Endothelial cell of umbilical vein (primary cell): ENCODE results near the gene NDUFS2. TPM values are rescaled to one million over a fixed set of nuclear protein-coding genes. Genes with fewer than 3 reads are reported as not detected.

Experiments
- BruUV-seq: library from RNA; stranded (reverse); fragments of 400-500 nt; replicated peaks from 2 replicates; lab custom pipeline; 2021; lab: Mats Ljungman, UMichigan
- CTCF ChIA-PET: fragments of 300-600, 350-600 bp; sonication (Branson Sonifier 250); formaldehyde crosslinking; loops from one replicate; lab custom pipeline; 2021; ENCODE audit warnings: antibody characterized with exemption, inconsistent platforms; lab: Charles Lee
- POLR2A ChIA-PET: fragments of 300-600, 350-600 bp; sonication (Branson Sonifier 250); formaldehyde crosslinking; loops from one replicate; lab custom pipeline; 2021; ENCODE audit warnings: antibody characterized with exemption, inconsistent platforms; lab: Charles Lee
- DNase-seq: peaks from one replicate; pipeline ENCODE4 v3.0.0-alpha.2; 2011; ENCODE audit warnings: low read depth, low spot score
- FAIRE-seq: peaks from 2 replicates; lab custom pipeline; 2011; peaks lifted over from hg19 to GRCh38; lab: Jason Lieb, UNC
- H2AFZ ChIP-seq: 2 replicates; pipeline ENCODE4 v1.6.0; 2012; ENCODE audit warnings: low read depth, low read length, control low read depth, inconsistent platforms
- H3K27ac ChIP-seq: 2 replicates; pipeline ENCODE4 v1.5.1; 2011; ENCODE audit warnings: low read depth, mild to moderate bottlenecking, control low read depth, low read length, moderate library complexity; ENCODE audit not compliant: insufficient read depth
- H3K27me3 ChIP-seq, 2 experiments: 2 replicates each; pipeline versions ENCODE4 v1.6.0 to v1.6.1; 2011; ENCODE audit warnings: low read length in 2 of 2, mixed read lengths in 1 of 2; ENCODE audit not compliant: control insufficient read depth in 2 of 2, insufficient read depth in 2 of 2
- H3K36me3 ChIP-seq, 2 experiments: 2 replicates in 1 of 2; 3 replicates in 1 of 2; pipeline ENCODE4 v1.5.1; 2011; ENCODE audit warnings: low read length in 2 of 2, mild to moderate bottlenecking in 1 of 2, moderate library complexity in 1 of 2; ENCODE audit not compliant: control insufficient read depth in 2 of 2, insufficient read depth in 2 of 2; ENCODE audit errors: extremely low read depth in 1 of 2
- H3K4me1 ChIP-seq: 3 replicates; pipeline ENCODE4 v1.5.1; 2011; ENCODE audit warnings: mild to moderate bottlenecking, low read length; ENCODE audit not compliant: control insufficient read depth, insufficient read depth; ENCODE audit errors: extremely low read depth
- H3K4me2 ChIP-seq: 2 replicates; pipeline ENCODE4 v1.6.1; 2011; ENCODE audit warnings: low read length, control low read depth, mixed read lengths; ENCODE audit not compliant: insufficient read depth
- H3K4me3 ChIP-seq, 3 experiments: fragments of 200-600 bp in 1 of 3; sonication (generic), shearing (Covaris generic) in 1 of 3; replicated peaks in 1 of 3; 2 replicates each; pipeline ENCODE4 v1.5.1; 2011 to 2016; ENCODE audit warnings: control low read depth in 3 of 3, low read length in 3 of 3, mild to moderate bottlenecking in 2 of 3, inconsistent platforms in 1 of 3, low read depth in 1 of 3, moderate library complexity in 1 of 3; ENCODE audit not compliant: insufficient read depth in 1 of 3
- H3K79me2 ChIP-seq: 2 replicates; pipeline ENCODE4 v1.6.0; 2012; ENCODE audit warnings: low read length, inconsistent platforms; ENCODE audit not compliant: control insufficient read depth, insufficient read depth
- H3K9ac ChIP-seq: replicated peaks from 2 replicates; pipeline ENCODE3; 2011; ENCODE audit warnings: low read length, control low read depth; ENCODE audit not compliant: insufficient read depth; ENCODE audit errors: extremely low read depth
- H3K9me1 ChIP-seq: replicated peaks from 3 replicates; pipeline ENCODE4 v1.6.0; 2011; ENCODE audit warnings: mild to moderate bottlenecking, low read length; ENCODE audit not compliant: control insufficient read depth, insufficient read depth; ENCODE audit errors: extremely low read depth
- H3K9me3 ChIP-seq: replicated peaks from 2 replicates; pipeline ENCODE4 v1.5.1; 2012; ENCODE audit warnings: low read length, inconsistent platforms; ENCODE audit not compliant: control insufficient read depth, insufficient read depth
- H4K20me1 ChIP-seq: replicated peaks from 2 replicates; pipeline ENCODE3; 2011; ENCODE audit warnings: mild to moderate bottlenecking, low read length; ENCODE audit not compliant: control insufficient read depth, insufficient read depth; ENCODE audit errors: extremely low read depth
- EZH2 ChIP-seq: IDR thresholded peaks from 2 replicates; pipeline ENCODE4 v1.6.1; 2012; ENCODE audit warnings: borderline replicate concordance, low read depth, mild to moderate bottlenecking, moderate library complexity, low read length, inconsistent platforms; ENCODE audit not compliant: severe bottlenecking
- FOS ChIP-seq: IDR thresholded peaks from 2 replicates; pipeline ENCODE4 v1.6.1; 2011; ENCODE audit warnings: mild to moderate bottlenecking, low read length, moderate library complexity, borderline replicate concordance; ENCODE audit not compliant: insufficient read depth
- GATA2 ChIP-seq: IDR thresholded peaks from 2 replicates; pipeline ENCODE4 v1.7.0; 2011; ENCODE audit warnings: low read depth, mild to moderate bottlenecking, moderate library complexity, mixed read lengths, low read length; ENCODE audit not compliant: insufficient read length, insufficient read depth
- JUN ChIP-seq: IDR thresholded peaks from 2 replicates; pipeline ENCODE4 v1.6.1; 2011; ENCODE audit warnings: borderline replicate concordance, low read depth; ENCODE audit not compliant: insufficient read length, insufficient read depth
- MAX ChIP-seq: IDR thresholded peaks from 2 replicates; pipeline ENCODE4 v1.6.1; 2011; ENCODE audit not compliant: insufficient read depth, insufficient read length
- MYC ChIP-seq: IDR thresholded peaks from one replicate; pipeline ENCODE4 v1.6.1; 2011; ENCODE audit warnings: mild to moderate bottlenecking, low read depth, low read length
- POLR2A ChIP-seq: IDR thresholded peaks from 2 replicates; pipeline ENCODE4 v1.6.1; 2012; ENCODE audit warnings: low read depth, mild to moderate bottlenecking, control low read depth, low read length
- POLR2AphosphoS5 ChIP-seq: IDR thresholded peaks from 2 replicates; pipeline ENCODE4 v1.6.1; 2012; ENCODE audit warnings: low read depth, mild to moderate bottlenecking, control low read depth, low read length, moderate library complexity; ENCODE audit not compliant: insufficient read depth
- dilution Hi-C: fragments of 300-500 bp; cut with MboI; formaldehyde crosslinking; loops from one replicate; pipeline ENCODE4 v1.15.0; 2019; ENCODE audit warnings: low sequenced_read_pairs; ENCODE audit not compliant: extremely low pct_ligation_motif_present
- intact Hi-C: fragments of 100-400 bp; cut with micrococcal nuclease; formaldehyde crosslinking; loops from one replicate; pipeline ENCODE4 v1.10.0; 2022
- polyA plus RNA-seq, 4 experiments: library from polyadenylated mRNA; depleted of rRNA in 3 of 4; stranded (reverse) in 3 of 4; unstranded in 1 of 4; fragments of >200 nt; gene quantifications; 2 replicates each; pipeline versions ENCODE4 v1.2.1 to v1.2.3, GENCODE V29; 2011 to 2012; ENCODE audit warnings: missing spikeins in 1 of 4
- total RNA-seq: library from RNA; stranded (reverse); gene quantifications from 2 replicates; pipeline ENCODE4 v1.2.3, GENCODE V29; 2021
- TF ChIP-seq, protein P1 (sequence below), 2 donors: IDR thresholded peaks; 1 replicate in 1 of 2; 2 replicates in 1 of 2; pipeline ENCODE4 v1.5.1; 2011; ENCODE audit warnings: low read length in 2 of 2, mild to moderate bottlenecking in 2 of 2, moderate library complexity in 2 of 2, control low read depth in 1 of 2, inconsistent platforms in 1 of 2, low read depth in 1 of 2; ENCODE audit not compliant: insufficient read depth in 1 of 2; ENCODE audit errors: extremely low read depth in 1 of 2

NDUFS2 gene
- total and polyA plus RNA-seq, 2 donors (not counting 3 experiments of a cell fraction or from before 2014, with no cell fraction given): 95.1 to 130 TPM

DNA sequence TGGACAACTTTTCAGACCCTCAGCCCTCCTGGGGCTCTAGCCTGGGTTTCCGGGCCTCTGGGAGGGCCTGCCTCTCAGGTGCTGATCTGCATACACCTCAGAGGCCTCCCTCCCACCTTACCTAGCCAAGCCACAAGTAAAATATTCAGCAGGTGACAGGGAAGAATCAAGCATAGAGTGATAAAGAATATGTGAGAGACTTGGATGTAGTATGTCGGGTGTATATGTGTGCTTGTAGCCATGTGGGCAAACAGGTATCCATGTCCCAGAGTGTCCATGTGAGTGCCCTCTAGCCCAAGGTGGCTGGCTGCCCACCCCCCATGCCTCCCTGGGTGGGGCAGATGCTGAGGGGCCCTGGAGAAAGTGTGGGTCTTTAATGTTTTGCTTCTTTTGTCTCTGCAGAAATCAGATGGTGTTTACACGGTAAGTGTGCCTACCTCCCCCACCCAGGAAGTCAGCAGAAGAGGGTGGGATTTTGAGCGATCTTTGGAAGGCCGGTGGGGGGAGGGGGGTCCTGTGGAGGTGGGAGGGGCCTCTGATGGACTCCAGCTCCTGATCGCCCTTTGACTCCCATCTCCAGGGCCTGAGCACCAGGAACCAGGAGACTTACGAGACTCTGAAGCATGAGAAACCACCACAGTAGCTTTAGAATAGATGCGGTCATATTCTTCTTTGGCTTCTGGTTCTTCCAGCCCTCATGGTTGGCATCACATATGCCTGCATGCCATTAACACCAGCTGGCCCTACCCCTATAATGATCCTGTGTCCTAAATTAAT, 16.3 kb downstream of the NDUFS2 start:
- H3K27ac ChIP-seq: no peak overlapping the region
- no peaks in the 10 kb centered on the region for H3K9me1 ChIP-seq
- no peak overlapping the region for H3K4me2 ChIP-seq
- BruUV-seq: no TSS peak
- H3K9ac ChIP-seq: no peak overlapping the region
- ChIA-PET POLR2A (no interaction called here), CTCF (interaction anchor here (1.1 to 2.2 kb wide), 5 partner anchors 8 to 156 kb away, joined by 3 to 9 read pairs (median 4); no protein-coding TSS in a partner anchor)
- TF ChIP-seq POLR2A (no peak), MAX (no peak), FOS (no peak), JUN (no peak), MYC (no peak), GATA2 (no peak), POLR2AphosphoS5 (no peak), EZH2 (no peak)
- TF ChIP-seq, protein P1, sequence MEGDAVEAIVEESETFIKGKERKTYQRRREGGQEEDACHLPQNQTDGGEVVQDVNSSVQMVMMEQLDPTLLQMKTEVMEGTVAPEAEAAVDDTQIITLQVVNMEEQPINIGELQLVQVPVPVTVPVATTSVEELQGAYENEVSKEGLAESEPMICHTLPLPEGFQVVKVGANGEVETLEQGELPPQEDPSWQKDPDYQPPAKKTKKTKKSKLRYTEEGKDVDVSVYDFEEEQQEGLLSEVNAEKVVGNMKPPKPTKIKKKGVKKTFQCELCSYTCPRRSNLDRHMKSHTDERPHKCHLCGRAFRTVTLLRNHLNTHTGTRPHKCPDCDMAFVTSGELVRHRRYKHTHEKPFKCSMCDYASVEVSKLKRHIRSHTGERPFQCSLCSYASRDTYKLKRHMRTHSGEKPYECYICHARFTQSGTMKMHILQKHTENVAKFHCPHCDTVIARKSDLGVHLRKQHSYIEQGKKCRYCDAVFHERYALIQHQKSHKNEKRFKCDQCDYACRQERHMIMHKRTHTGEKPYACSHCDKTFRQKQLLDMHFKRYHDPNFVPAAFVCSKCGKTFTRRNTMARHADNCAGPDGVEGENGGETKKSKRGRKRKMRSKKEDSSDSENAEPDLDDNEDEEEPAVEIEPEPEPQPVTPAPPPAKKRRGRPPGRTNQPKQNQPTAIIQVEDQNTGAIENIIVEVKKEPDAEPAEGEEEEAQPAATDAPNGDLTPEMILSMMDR (IDR thresholded peaks at IDR 0.05; ENCODE audit: extremely low read depth in 1 of 2, insufficient read depth in 1 of 2, low read depth in 1 of 2, low read length in 2 of 2): no peak
- no peak overlapping the region for H3K4me3 ChIP-seq
- H2AFZ ChIP-seq: no peak overlapping the region
- no peaks in the 10 kb centered on the region for H3K27me3 ChIP-seq
- H3K36me3 ChIP-seq: peaks cover 14% of the 10 kb centered on the region in 2 experiments
- H3K4me1 ChIP-seq: peaks cover 11% of the 10 kb centered on the region
- dilution Hi-C loops (no loop called here), intact Hi-C loops (no loop called here)
- H3K9me3 ChIP-seq: no peaks in the 10 kb centered on the region
- no peaks in the 10 kb centered on the region for H4K20me1 ChIP-seq
- no peaks in the 10 kb centered on the region for H3K79me2 ChIP-seq
- no peak for FAIRE-seq
- DNase-seq: no peak
